ENCODE measurements around the gene RIN3. TPM values are rescaled to one million over a fixed set of nuclear protein-coding genes. Genes with fewer than 3 reads are reported as not detected.
A peak's percentile ranks its signal among the peaks of the same experiment; 100 is the strongest.

Gene RIN3
- total RNA-seq, 1 experiment from 2014 or later = 1.5 TPM

DNA sequence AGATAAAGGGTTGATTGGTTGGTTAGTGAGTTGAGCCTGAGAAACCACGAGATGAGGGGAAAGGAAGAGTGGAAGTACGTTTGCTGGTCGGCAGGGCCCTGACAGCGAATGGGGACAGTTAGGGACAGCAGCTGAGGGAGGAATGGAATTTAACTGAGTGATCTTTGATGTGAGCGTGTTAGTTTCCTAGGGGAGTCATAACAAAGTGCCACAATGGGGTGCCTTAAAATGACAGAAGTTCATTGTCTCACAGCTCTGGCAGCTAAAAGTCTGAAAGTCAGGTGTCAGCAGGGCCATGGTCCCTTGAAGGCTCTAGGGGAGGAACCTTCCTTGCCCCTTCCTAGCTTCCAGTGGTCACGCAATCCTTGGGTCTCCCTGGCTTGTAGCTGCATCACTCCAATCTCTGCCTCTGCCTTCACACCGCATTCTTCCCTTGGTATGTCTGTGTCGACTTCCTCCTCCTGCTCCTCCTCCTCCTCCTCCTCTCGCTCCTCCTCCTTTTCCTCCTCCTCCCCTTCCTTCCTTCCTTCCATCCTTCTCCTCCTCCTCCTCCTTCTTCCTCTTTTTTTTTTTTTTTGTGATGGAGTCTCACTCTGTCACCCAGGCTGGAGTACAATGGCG lies 26.0 kb upstream of the RIN3 start:
- Histone ChIP-seq H3K79me1 (ENCODE audit: insufficient read depth, low read depth, low read length, poor library complexity, severe bottlenecking) (no peaks in the 10 kb centered on the region), H3K56ac (ENCODE audit: insufficient read length, low read depth, low read length) (no peak overlapping the region), H2BK15ac (ENCODE audit: low read depth, low read length) (no peak overlapping the region), H3K4ac (ENCODE audit: low read depth, low read length) (no peak overlapping the region), H2AK5ac (ENCODE audit: insufficient read length, low read length) (no peak overlapping the region), H3K79me2 (ENCODE audit: insufficient read depth, low read length) (no peaks in the 10 kb centered on the region), H4K20me1 (ENCODE audit: control insufficient read depth, insufficient read depth, insufficient read length) (no peaks in the 10 kb centered on the region), H3K27ac (ENCODE audit: insufficient read length, low read depth, low read length) (no peak overlapping the region), H3K9me3 (ENCODE audit: control insufficient read depth, low read depth, low read length) (no peaks in the 10 kb centered on the region), H3K23me2 (ENCODE audit: insufficient read length, low read depth, low read length, poor library complexity, severe bottlenecking) (no peaks in the 10 kb centered on the region), H4K8ac (replicated peaks; ENCODE audit: insufficient read length, low read depth, low read length) (no peak overlapping the region), H2AFZ (ENCODE audit: low read length) (no peak overlapping the region), H3K9ac (ENCODE audit: extremely low read depth, insufficient read length, low read length) (no peak overlapping the region), H3K23ac (ENCODE audit: insufficient read length, low read depth, low read length) (no peak overlapping the region), H3K4me1 (ENCODE audit: insufficient read depth, low read length) (peaks cover 2% of the 10 kb centered on the region; the same call in 1 of the 2 replicates), H3K14ac (ENCODE audit: insufficient read depth, low read length) (no peak overlapping the region), H4K91ac (ENCODE audit: insufficient read length, low read depth, low read length) (no peak overlapping the region), H3K27me3 (ENCODE audit: insufficient read depth, low read length) (no peaks in the 10 kb centered on the region), H3T11ph (ENCODE audit: low read length) (no peak overlapping the region), H2BK12ac (ENCODE audit: insufficient read length, low read depth, low read length) (no peak overlapping the region), H2BK120ac (ENCODE audit: low read depth, low read length, poor library complexity, severe bottlenecking) (no peak overlapping the region), H2BK20ac (ENCODE audit: low read depth, low read length, poor library complexity, severe bottlenecking) (no peak overlapping the region), H4K5ac (ENCODE audit: insufficient read length, low read depth, low read length) (no peak overlapping the region), H2BK5ac (ENCODE audit: insufficient read length, low read length) (no peak overlapping the region), H3K4me2 (ENCODE audit: insufficient read depth, insufficient read length, low read length) (no peak overlapping the region), H3K18ac (ENCODE audit: insufficient read length, low read depth, low read length) (no peak overlapping the region)
- DNase-seq = peak; percentile 36
- H3K9me3 Mint-ChIP-seq = no peaks in the 10 kb centered on the region
- WGBS (ENCODE audit: extremely low coverage, insufficient read length, low lambda C conversion rate) = no CpG with 5 or more reads among the region's 10 CpGs
- H3K4me1 Mint-ChIP-seq = peaks cover 12% of the 10 kb centered on the region in 2 experiments
- no peak overlapping the region for H3K4me3 Mint-ChIP-seq
- H3K27ac Mint-ChIP-seq = no peak overlapping the region
- no peaks in the 10 kb centered on the region for H3K36me3 Mint-ChIP-seq (ENCODE audit: insufficient read depth in 1 of 3, low read depth in 3 of 3)
- H3K27me3 Mint-ChIP-seq (ENCODE audit: low read depth) = peaks cover 53% of the 10 kb centered on the region
- TF ChIP-seq, protein P1, sequence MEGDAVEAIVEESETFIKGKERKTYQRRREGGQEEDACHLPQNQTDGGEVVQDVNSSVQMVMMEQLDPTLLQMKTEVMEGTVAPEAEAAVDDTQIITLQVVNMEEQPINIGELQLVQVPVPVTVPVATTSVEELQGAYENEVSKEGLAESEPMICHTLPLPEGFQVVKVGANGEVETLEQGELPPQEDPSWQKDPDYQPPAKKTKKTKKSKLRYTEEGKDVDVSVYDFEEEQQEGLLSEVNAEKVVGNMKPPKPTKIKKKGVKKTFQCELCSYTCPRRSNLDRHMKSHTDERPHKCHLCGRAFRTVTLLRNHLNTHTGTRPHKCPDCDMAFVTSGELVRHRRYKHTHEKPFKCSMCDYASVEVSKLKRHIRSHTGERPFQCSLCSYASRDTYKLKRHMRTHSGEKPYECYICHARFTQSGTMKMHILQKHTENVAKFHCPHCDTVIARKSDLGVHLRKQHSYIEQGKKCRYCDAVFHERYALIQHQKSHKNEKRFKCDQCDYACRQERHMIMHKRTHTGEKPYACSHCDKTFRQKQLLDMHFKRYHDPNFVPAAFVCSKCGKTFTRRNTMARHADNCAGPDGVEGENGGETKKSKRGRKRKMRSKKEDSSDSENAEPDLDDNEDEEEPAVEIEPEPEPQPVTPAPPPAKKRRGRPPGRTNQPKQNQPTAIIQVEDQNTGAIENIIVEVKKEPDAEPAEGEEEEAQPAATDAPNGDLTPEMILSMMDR (conservative IDR thresholded peaks at IDR 0.05) = no peak
